Measurements from ENCODE around the gene TNFRSF21. TPM values are rescaled to one million over a fixed set of nuclear protein-coding genes. Genes with fewer than 3 reads are reported as not detected.
"Not testable (repeated sequence)": the region's sequence is repeated elsewhere in the genome, so short reads cannot be mapped to it uniquely, and the experiment has no call there.

Gene TNFRSF21
- total and polyA plus RNA-seq, 2 donors = 22.8 to 43.2 TPM

- Histone ChIP-seq H3K4me1 (ENCODE audit: insufficient read depth) (no peaks in the 10 kb centered on the region), H3K27ac (ENCODE audit: low read depth) (no peak overlapping the region), H3K36me3 (ENCODE audit: insufficient read depth) (peaks cover 2% of the 10 kb centered on the region), H3K4me3 (ENCODE audit: low read depth, low read length) (no peak overlapping the region)
- DNase-seq (ENCODE audit: extremely low spot score) = no peak
- WGBS = 84% methylated on average over 4 of the region's 4 CpGs
Measured at GRCh38 chr6:47343600-47343999, 33.9 kb upstream of the TNFRSF21 start.

DNA sequence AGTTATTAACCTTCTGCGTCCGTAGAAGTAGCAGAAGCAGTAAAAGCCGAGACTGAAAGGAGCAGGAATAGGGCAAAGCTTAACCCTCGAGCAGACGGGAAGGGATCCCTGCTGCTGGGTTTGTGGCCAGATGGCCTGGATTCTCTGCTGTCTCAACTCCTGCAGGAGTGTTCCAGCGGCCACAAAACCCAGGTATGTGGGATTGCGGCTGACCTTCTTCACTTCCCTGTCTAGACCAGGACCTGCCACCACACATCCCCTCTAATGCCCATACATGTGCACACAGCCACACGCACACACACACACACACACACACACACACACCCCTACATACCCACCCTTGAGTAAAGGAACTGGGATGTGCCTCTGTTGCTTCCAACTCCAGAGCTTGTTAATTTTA is 33.1 kb upstream of the TNFRSF21 start:
- 43% methylated on average over 8 of the region's 8 CpGs for WGBS
- DNase-seq (ENCODE audit: extremely low spot score) = no peak
- H3K27ac ChIP-seq (ENCODE audit: low read depth) = no peak overlapping the region

DNA sequence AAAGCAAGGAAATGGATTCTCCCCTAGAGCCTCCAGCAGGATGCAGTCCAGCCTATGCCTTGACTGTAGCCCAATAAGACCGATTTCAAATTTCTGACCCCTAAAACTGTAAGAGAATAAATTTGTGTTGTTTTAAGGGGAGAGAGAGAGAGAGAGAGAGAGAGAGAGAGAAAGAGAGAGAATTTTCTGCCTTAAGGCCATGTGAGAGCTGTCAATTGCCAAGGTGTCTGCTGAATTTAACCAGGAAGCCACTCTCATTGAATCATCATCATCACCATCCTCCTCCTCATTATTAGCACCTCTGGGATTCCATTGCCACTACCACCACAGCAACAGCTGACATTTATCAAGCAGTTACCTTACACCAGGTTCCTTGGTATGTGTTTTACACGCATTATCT is 27.8 kb upstream of the TNFRSF21 start:
- WGBS = 70% methylated on average over 2 of the region's 2 CpGs
- peaks cover 2% of the 10 kb centered on the region for H3K36me3 ChIP-seq (ENCODE audit: insufficient read depth)
- no peak for DNase-seq (ENCODE audit: extremely low spot score)

More for the DNA sequence above, 33.1 kb upstream of the TNFRSF21 start:
- Histone ChIP-seq H3K4me1 (ENCODE audit: insufficient read depth) (no peaks in the 10 kb centered on the region), H3K4me3 (ENCODE audit: low read depth, low read length) (no peak overlapping the region), H3K36me3 (ENCODE audit: insufficient read depth) (peaks cover 2% of the 10 kb centered on the region)

DNA sequence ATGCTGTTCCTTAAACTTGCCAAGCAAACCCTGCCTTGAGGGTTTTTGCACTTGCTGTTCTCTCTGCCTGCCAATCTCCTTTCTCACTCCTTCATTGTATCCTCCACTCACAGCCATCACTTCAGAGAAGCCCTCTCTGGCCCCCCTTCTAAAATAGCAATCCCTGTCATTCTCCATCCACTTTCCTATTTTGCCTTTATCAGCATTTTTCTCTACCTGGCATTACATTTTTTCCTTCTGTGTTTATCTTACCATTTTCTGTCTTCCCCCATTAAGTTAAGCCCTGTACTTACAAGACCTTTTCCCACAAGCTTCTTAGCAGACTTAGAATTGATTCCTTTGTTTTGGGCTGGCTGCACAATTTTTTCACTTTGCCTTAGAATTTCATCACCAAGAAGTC is 26.6 kb upstream of the TNFRSF21 start:
- Histone ChIP-seq H3K4me3 (ENCODE audit: low read depth, low read length) (no peak overlapping the region), H3K36me3 (ENCODE audit: insufficient read depth) (peaks cover 2% of the 10 kb centered on the region), H3K27ac (ENCODE audit: low read depth) (no peak overlapping the region), H3K4me1 (ENCODE audit: insufficient read depth) (no peaks in the 10 kb centered on the region)
- DNase-seq (ENCODE audit: extremely low spot score) = no peak

More for the DNA sequence above, 27.8 kb upstream of the TNFRSF21 start:
- Histone ChIP-seq H3K4me1 (ENCODE audit: insufficient read depth) (no peaks in the 10 kb centered on the region), H3K4me3 (ENCODE audit: low read depth, low read length) (no peak overlapping the region), H3K27ac (ENCODE audit: low read depth) (no peak overlapping the region)

GRCh38 chr6:47335466-47335865 is 25.8 kb upstream of the TNFRSF21 start:
- peaks cover 2% of the 10 kb centered on the region for H3K36me3 ChIP-seq (ENCODE audit: insufficient read depth)
- DNase-seq (ENCODE audit: extremely low spot score) = no peak
- no peak overlapping the region for H3K27ac ChIP-seq (ENCODE audit: low read depth)
- H3K4me3 ChIP-seq (ENCODE audit: low read depth, low read length) = no peak overlapping the region
- WGBS = 71% methylated on average over 6 of the region's 6 CpGs
- no peaks in the 10 kb centered on the region for H3K4me1 ChIP-seq (ENCODE audit: insufficient read depth)

GRCh38 chr6:47334334-47334733 is 24.6 kb upstream of the TNFRSF21 start:
- H3K27ac ChIP-seq (ENCODE audit: low read depth) = no peak overlapping the region
- no peak for DNase-seq (ENCODE audit: extremely low spot score)
- H3K36me3 ChIP-seq (ENCODE audit: insufficient read depth) = no peaks in the 10 kb centered on the region
- no peaks in the 10 kb centered on the region for H3K4me1 ChIP-seq (ENCODE audit: insufficient read depth)
- H3K4me3 ChIP-seq (ENCODE audit: low read depth, low read length) = no peak overlapping the region

DNA sequence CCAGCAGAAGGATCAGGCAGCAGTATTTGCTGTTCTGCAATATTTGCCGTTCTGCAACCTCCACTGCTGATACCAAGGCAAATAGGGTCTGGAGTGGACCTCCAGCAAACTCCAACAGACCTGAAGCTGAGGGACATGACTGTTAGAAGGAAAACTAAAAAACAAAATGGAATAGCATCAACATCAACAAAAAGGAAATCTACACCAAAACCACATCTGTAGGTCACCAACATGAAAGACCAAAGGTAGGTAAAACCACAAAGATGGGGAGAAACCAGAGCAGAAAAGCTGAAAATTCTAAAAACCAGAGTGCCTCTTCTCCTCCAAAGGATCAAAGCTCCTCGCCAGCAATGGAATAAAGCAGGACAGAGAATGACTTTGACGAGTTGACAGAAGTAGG is 18.9 kb upstream of the TNFRSF21 start:
- not testable (repeated sequence) for H3K4me1 ChIP-seq (ENCODE audit: insufficient read depth); H3K27ac ChIP-seq (ENCODE audit: low read depth); H3K36me3 ChIP-seq (ENCODE audit: insufficient read depth); H3K4me3 ChIP-seq (ENCODE audit: low read depth, low read length); DNase-seq (ENCODE audit: extremely low spot score)
- WGBS = 87% methylated on average over 3 of the region's 3 CpGs

- H3K4me1 ChIP-seq (ENCODE audit: insufficient read depth); H3K36me3 ChIP-seq (ENCODE audit: insufficient read depth); DNase-seq (ENCODE audit: extremely low spot score); H3K27ac ChIP-seq (ENCODE audit: low read depth); H3K4me3 ChIP-seq (ENCODE audit: low read depth, low read length): not testable (repeated sequence)
- WGBS = 77% methylated on average over 4 of the region's 4 CpGs
Measured at GRCh38 chr6:47328139-47328538, 18.4 kb upstream of the TNFRSF21 start.

DNA sequence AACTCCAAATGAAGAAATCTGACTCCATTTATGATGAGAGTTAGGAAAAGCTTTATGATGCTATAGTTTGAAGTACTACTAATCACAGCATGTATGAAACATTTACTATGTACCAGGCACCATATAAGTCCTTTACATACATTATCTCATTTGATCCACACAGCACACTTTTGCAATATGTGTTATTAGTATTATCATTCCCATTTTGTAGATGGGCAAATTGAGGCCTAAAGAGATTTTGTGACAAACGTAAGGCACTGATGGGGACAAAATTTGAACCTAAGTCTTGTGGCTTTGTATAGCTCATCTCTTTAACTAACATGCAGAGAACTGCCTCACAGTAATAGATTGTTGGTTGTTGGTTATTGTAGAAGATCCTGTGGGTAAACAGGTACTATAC is 14.2 kb upstream of the TNFRSF21 start:
- Histone ChIP-seq H3K27ac (ENCODE audit: low read depth) (no peak overlapping the region), H3K36me3 (ENCODE audit: insufficient read depth) (no peaks in the 10 kb centered on the region), H3K4me3 (ENCODE audit: low read depth, low read length) (no peak overlapping the region), H3K4me1 (ENCODE audit: insufficient read depth) (no peaks in the 10 kb centered on the region)
- no peak for DNase-seq (ENCODE audit: extremely low spot score)
- WGBS = 85% methylated on average over 1 of the region's 1 CpG

DNA sequence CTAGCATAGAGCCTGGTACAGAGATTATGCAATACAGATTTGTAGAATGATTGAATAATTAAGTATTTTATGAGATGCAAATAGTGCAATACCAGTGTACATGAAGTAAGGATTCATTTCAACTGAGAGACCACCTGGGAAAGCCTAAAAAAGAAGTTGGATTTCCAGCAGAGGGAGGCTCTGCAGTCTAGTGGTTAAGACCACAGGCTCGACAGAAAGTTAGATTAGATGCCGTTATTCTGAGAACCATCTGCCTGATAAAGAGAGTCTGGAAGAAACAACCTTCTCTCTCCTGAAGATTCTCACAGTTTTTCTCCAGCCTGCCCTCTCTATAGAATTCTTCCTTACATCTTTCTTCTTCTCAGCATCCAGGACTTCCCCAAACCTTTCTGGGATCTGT is 13.6 kb upstream of the TNFRSF21 start:
- 62% methylated on average over 2 of the region's 2 CpGs for WGBS
- Histone ChIP-seq H3K27ac (ENCODE audit: low read depth) (no peak overlapping the region), H3K36me3 (ENCODE audit: insufficient read depth) (no peaks in the 10 kb centered on the region), H3K4me1 (ENCODE audit: insufficient read depth) (no peaks in the 10 kb centered on the region), H3K4me3 (ENCODE audit: low read depth, low read length) (no peak overlapping the region)
- DNase-seq (ENCODE audit: extremely low spot score) = no peak

DNA sequence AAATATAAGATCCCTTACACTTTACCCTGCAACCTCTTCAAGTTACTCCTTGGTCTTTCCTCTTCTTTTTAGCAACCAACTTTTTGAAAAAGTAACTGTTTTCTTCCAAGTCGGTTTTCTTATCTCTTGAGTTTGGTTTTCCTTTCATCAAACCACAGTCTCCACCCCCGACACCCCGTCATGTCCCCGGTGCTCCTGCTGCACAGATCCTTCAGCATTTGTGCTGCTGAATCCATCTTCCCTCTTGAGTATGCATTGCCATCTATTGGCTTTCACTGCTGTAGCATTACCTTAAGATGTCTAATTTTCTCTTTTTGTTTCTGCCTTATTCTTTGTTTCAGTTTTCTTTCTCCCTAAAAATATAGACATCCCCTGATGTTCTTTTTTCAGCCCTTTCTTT is 11.9 kb upstream of the TNFRSF21 start:
- no peaks in the 10 kb centered on the region for H3K4me1 ChIP-seq (ENCODE audit: insufficient read depth)
- 63% methylated on average over 4 of the region's 4 CpGs for WGBS
- DNase-seq (ENCODE audit: extremely low spot score) = no peak
- no peak overlapping the region for H3K27ac ChIP-seq (ENCODE audit: low read depth)
- H3K36me3 ChIP-seq (ENCODE audit: insufficient read depth) = no peaks in the 10 kb centered on the region
- no peak overlapping the region for H3K4me3 ChIP-seq (ENCODE audit: low read depth, low read length)

DNA sequence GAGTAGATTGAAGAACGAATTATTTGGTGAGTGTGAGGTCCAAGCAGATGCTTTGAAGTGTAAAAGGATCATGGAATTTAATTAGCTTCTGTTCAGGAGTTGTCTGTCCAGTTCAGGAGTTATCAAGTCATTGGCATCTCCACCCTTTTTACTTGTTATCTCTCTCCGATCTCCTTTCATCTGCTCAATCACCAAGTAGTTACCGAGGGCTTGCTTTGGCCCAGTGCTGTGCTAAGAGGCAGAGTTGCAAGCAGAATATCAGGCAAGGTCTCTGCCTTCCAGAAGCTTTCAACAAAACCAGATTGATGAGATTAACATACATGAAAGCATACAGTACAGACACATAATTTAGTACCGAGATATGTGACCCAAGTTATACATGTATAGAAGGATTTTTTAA is 10.2 kb upstream of the TNFRSF21 start:
- H3K4me3 ChIP-seq (ENCODE audit: low read depth, low read length) = no peak overlapping the region
- DNase-seq (ENCODE audit: extremely low spot score) = no peak

GRCh38 chr6:47319382-47319781 is 9.7 kb upstream of the TNFRSF21 start:
- H3K27ac ChIP-seq (ENCODE audit: low read depth) = no peak overlapping the region
- no peaks in the 10 kb centered on the region for H3K36me3 ChIP-seq (ENCODE audit: insufficient read depth)
- no peak overlapping the region for H3K4me3 ChIP-seq (ENCODE audit: low read depth, low read length)
- 76% methylated on average over 3 of the region's 3 CpGs for WGBS
- H3K4me1 ChIP-seq (ENCODE audit: insufficient read depth) = no peaks in the 10 kb centered on the region
- no peak for DNase-seq (ENCODE audit: extremely low spot score)

More for the DNA sequence above, 10.2 kb upstream of the TNFRSF21 start:
- WGBS = 61% methylated on average over 4 of the region's 4 CpGs
- no peak overlapping the region for H3K27ac ChIP-seq (ENCODE audit: low read depth)
- H3K4me1 ChIP-seq (ENCODE audit: insufficient read depth) = no peaks in the 10 kb centered on the region
- H3K36me3 ChIP-seq (ENCODE audit: insufficient read depth) = no peaks in the 10 kb centered on the region

DNA sequence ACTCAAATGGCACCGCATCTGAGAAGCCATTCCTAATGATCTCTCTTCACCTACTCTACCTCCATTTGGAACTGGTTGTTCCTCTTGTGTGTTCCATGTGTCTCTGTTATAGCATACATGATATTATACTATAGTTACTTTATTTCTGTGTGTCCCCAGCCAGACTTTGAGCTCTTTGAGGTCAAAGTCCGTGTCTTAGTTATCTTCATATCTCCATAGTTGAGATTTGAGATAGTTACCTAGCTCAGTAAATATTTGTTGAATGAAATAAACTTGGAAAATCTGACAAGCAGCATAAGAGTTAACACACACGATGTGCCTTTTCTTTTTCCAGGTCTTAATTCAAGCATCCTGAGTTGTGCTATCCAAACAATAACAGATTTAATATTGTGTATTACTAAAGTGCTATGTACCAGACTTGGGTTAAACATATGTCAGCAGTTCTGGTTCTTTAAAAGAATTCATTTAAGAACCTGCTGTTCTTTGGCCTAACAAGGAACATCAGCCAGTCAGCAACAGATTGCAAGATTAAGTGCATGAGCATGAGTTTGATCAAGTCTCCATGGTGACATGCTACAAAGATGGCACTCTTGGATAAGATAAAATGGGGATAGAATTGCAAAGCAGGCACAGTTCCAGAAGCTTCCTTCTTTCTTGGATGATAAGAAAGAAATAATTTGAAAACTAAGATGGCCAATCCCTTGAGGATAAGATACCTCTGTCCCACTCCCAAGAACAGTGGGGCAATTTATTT is 8.7 kb upstream of the TNFRSF21 start:
- H3K4me3 ChIP-seq (ENCODE audit: low read depth, low read length) = no peak overlapping the region
- H3K27ac ChIP-seq (ENCODE audit: low read depth) = no peak overlapping the region
- WGBS = 60% methylated on average over 3 of the region's 3 CpGs
- H3K4me1 ChIP-seq (ENCODE audit: insufficient read depth) = no peaks in the 10 kb centered on the region
- H3K36me3 ChIP-seq (ENCODE audit: insufficient read depth) = no peaks in the 10 kb centered on the region
- no peak for DNase-seq (ENCODE audit: extremely low spot score)

GRCh38 chr6:47315181-47315580 is 5.5 kb upstream of the TNFRSF21 start:
- H3K36me3 ChIP-seq (ENCODE audit: insufficient read depth); H3K4me1 ChIP-seq (ENCODE audit: insufficient read depth); DNase-seq (ENCODE audit: extremely low spot score); H3K27ac ChIP-seq (ENCODE audit: low read depth); H3K4me3 ChIP-seq (ENCODE audit: low read depth, low read length): not testable (repeated sequence)
- WGBS = 69% methylated on average over 8 of the region's 8 CpGs

Data from urinary bladder (tissue), 4 donors.